Breast epithelium (tissue), 3 donors: ENCODE results near the gene YIPF3.

Source experiments
- CTCF ChIP-seq, 3 donors: fragments of 450-650 bp; IDR thresholded peaks; one replicate each; pipeline ENCODE4 v1.5.1; 2016 to 2017; ENCODE audit warnings: antibody characterized with exemption in 3 of 3, mild to moderate bottlenecking in 3 of 3, moderate library complexity in 3 of 3
- POLR2A ChIP-seq: fragments of 450-650 bp; IDR thresholded peaks from one replicate; pipeline ENCODE4 v1.6.1; 2016; ENCODE audit warnings: antibody characterized with exemption, mild to moderate bottlenecking, moderate library complexity

GRCh38 chr6:43489277-43490072, 27.3 kb downstream of the YIPF3 start:
- TF ChIP-seq CTCF (IDR thresholded peaks at IDR 0.05) = no peak
- TF ChIP-seq POLR2A = no peak
